DMS 273 (cell line): ENCODE results near the gene PDE3A.
A peak's percentile ranks its signal among the peaks of the same experiment; 100 is the strongest.
"Not testable (repeated sequence)": the region's sequence is repeated elsewhere in the genome, so short reads cannot be mapped to it uniquely, and the experiment has no call there.

Experiments
- DNase-seq: peaks from one replicate; lab custom pipeline; 2025; ENCODE audit not compliant: unreplicated experiment; lab: John Stamatoyannopoulos, UW

Gene PDE3A

DNA sequence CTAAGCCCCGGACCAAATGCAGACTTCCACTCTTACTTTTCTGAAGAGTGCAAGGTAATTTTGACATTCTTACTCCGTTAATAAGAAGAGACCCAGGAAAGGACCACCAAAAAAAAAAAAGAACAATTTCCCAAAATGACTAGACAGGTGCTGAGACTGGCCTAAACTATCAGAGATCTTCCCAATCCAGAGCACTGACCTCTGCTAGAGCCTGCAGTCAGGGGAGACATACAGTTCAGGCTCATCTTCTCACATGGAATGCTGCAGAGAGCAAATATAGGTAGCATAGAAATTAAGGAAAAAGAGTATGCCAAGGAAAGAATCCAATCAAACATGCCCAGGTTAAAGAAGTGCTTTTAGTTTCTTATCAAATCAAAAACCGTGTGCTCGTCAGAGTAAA, 177.9 kb downstream of the PDE3A start:
- DNase-seq = no peak

DNA sequence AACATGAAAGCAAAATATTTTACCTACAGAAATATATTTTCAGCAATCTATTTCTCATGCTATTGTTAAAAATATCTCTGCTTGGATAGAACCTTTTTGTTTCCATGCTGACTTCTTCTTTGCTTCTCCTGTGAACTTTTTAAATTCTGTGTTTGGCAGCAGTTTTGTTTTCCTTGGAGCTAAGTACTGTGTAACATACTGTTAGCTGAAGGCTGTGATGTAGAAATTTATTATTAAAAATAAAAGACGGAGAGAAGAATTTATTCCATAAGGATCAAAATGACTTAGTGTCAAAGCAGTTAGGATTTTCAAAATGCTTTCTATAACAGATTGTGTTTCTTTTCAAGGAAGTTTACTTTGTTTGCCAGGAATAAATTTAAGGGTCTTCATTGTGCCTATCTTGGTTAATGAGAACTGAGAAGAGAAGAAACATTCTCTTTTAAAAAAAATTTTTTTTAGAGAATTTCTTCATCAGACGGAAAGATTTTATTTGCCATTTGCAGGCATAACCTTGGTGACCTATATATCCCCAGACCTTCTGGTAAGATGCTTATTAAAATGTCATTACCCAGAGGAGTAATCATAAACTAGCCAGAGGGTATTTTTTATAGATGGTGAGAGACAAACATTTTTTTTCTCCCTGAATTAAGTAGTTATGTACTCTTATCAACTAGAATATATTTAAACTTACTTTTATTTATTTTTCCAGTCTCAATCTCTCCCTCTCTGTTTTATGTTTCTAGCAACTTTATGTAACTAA, 179.7 kb downstream of the PDE3A start:
- DNase-seq = no peak

GRCh38 chr12:20548611-20549010, 180.3 kb downstream of the PDE3A start:
- no peak for DNase-seq

- DNase-seq = peak; percentile 15
These were observed 180.9 kb downstream of the PDE3A start for GRCh38 chr12:20549108-20549719.

DNA sequence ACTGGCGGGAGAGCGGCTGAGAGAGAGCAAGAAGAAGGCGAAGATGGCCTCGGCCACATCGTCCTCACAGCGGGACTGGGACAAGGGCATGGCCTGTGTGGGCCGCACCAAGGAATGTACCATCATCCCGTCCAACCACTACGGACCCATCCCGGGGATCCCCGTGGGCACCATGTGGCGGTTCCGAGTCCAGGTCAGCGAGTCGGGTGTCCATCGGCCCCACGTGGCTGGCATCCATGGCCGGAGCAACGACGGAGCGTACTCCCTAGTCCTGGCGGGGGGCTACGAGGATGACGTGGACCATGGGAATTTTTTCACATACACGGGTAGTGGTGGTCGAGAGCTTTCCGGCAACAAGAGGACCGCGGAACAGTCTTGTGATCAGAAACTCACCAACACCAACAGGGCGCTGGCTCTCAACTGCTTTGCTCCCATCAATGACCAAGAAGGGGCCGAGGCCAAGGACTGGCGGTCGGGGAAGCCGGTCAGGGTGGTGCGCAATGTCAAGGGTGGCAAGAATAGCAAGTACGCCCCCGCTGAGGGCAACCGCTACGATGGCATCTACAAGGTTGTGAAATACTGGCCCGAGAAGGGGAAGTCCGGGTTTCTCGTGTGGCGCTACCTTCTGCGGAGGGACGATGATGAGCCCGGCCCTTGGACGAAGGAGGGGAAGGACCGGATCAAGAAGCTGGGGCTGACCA, 183.6 kb downstream of the PDE3A start:
- DNase-seq = not testable (repeated sequence)

DNA sequence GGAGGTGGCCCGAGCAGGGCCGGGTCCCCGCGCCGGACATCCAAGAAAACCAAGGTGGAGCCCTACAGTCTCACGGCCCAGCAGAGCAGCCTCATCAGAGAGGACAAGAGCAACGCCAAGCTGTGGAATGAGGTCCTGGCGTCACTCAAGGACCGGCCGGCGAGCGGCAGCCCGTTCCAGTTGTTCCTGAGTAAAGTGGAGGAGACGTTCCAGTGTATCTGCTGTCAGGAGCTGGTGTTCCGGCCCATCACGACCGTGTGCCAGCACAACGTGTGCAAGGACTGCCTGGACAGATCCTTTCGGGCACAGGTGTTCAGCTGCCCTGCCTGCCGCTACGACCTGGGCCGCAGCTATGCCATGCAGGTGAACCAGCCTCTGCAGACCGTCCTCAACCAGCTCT, 184.2 kb downstream of the PDE3A start:
- not testable (repeated sequence) for DNase-seq

DNA sequence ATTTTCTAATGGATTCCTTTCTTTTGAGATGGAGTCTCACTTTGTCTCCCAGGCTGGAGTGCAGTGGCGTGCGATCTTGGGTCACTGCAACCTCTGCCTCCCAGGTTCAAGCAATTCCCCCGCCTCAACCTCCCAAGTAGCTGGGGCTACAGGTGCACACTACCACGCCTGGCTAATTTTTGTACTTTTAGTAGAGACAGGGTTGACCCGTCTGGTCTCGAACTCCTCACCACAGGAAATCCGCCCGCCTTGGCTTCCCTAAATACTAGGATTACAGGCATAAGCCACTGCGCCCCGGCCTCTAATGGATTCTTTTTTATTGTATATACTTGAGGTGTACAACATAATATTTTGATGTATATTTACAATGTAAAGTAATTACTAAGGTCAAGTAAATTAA, 186.7 kb downstream of the PDE3A start:
- DNase-seq = no peak

GRCh38 chr12:20555771-20556170, 187.4 kb downstream of the PDE3A start:
- DNase-seq = no peak

DNA sequence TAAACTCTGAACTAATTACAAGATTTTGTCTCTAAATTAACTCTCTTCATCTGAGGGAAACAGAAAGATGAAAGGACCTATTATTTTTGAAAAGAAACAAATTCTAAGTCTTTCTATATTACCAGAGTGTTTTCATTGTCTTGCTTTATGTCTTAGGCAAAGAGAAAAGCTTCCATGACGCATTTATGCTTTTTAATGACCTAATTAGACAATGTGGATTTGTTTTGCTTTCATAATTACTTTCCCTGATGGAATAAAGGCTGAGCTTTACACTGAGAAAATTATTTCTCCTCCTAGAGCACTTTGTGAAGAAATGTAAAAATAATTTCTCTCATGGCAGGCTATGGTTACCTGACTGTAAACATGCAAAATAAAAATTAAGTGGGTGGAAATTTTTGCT, 188.8 kb downstream of the PDE3A start:
- DNase-seq = no peak

GRCh38 chr12:20560935-20561334, 192.6 kb downstream of the PDE3A start:
- no peak for DNase-seq

- DNase-seq = no peak
These were observed 193.5 kb downstream of the PDE3A start for GRCh38 chr12:20561871-20562270.

DNA sequence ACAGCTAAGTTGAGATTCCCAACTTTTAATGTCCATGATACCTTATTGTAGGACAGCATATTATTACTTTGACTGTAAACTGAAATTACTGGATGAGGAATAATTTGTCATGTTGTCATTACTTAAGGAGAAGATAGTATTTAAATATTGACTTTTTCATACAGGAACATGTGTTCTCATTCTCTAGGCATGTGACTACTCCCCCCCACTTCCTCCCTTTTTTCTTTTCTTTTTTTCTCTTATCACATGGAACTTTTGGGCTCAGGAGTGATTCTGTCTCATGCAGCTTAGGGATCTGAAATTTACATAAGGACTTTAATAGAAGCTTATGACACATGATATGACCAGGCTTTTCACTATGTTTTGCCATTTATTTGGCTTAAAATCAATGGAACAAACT, 199.1 kb downstream of the PDE3A start:
- DNase-seq = no peak

DNA sequence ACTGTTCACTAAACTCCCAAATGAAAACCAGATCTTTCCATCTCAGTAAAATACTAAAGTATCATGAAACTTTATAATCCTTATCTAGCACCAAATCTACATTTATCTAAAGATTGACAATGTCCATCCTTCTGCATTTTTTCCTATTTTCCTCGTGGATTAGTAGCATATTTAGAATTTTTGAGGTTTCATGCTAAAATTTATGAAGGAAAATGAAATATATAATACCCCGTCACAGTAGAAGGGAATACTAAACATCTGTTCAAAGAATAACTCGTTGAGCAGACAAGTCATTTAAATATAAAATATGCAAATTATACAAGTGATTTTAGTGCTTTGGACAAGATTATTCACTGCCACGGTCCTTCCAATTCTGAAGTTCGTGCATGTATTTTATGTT, 204.1 kb downstream of the PDE3A start:
- DNase-seq = no peak

GRCh38 chr12:20576528-20576927, 208.2 kb downstream of the PDE3A start:
- DNase-seq = no peak

DNA sequence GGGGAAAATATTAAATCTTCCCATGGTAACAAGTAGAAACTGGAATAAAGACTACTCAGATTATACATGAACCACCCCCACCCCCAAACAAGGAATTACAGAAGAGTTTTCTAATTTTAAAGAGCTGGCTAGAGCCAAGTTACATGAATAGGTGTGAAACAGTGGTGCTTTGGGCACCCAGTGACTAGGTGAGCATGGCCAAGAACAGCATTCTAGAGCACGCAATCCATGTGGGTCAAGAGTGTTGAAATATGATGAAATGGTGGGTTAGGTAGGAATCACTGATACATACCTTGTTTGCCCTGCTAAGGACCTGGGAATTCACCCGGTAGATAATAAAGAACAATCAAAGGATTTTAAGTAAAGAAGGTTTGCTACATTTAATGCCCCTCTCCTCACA, 208.7 kb downstream of the PDE3A start:
- DNase-seq = no peak

DNA sequence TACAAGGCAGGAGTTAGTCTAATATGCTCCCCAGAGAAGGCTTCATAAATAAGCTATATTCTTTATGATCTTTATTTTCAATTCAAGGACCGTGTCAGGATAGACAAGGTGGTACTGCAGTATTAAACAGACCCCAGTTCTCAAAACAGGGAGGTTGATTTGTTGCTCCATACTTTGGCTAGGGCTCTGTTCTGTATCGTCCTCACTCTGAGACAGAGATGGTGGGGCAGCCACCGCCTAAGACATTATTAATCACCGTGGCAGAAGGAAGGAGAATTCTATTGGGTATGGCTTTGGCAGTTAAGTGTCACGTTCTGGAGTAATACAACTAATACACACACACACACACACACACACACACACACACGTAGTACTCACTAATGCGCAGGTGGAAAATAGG, 209.8 kb downstream of the PDE3A start:
- DNase-seq = no peak

GRCh38 chr12:20585055-20585625, 216.8 kb downstream of the PDE3A start:
- DNase-seq = no peak

GRCh38 chr12:20585913-20586312, 217.6 kb downstream of the PDE3A start:
- no peak for DNase-seq

GRCh38 chr12:20588042-20588441, 219.7 kb downstream of the PDE3A start:
- peak; percentile 83 for DNase-seq

- DNase-seq = no peak
These were observed 222.2 kb downstream of the PDE3A start for GRCh38 chr12:20590570-20590969.

- no peak for DNase-seq
These were observed 224.2 kb downstream of the PDE3A start for GRCh38 chr12:20592556-20592955.

DNA sequence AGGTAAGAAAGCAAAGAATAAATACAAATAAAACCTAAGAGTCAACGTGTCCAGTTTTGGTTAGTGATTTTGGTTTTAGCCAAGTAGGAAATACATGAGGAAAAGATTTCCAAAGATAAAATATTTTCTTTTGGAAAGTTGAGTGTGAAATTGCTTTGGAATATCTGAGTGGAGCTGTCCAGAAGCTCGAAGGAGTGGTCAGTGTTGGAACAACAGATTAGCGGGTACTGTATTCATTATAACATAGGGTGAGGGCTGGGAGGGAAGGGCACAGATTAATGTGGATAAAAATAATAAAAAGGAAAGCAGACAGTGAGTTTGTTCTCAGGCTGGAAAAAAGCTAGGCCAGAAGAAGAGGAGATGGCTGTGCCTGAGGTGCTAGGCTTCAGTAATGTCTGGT, 225.3 kb downstream of the PDE3A start:
- DNase-seq = no peak
